Inferior parietal cortex (tissue), 1 donor: ENCODE data around the gene PNPLA7.
"Not testable (repeated sequence)": the region's sequence is repeated elsewhere in the genome, so short reads cannot be mapped to it uniquely, and the experiment has no call there.

Source experiments
- DNase-seq: peaks from one replicate; pipeline ENCODE4 v3.0.0-alpha.2; 2016; ENCODE audit errors: extremely low spot score

The PNPLA7 gene

GRCh38 chr9:137550231-137550621, at the start of gene PNPLA7:
Gene PNPLA7, minus strand, starts transcription at chr9:137550402. Its CDS starts 205 bp downstream, at chr9:137550197.
- DNase-seq: peak; percentile 86

- DNase-seq: no peak
These were observed 48.7 kb upstream of the PNPLA7 start for GRCh38 chr9:137598943-137599342.

GRCh38 chr9:137596577-137596976, 46.4 kb upstream of the PNPLA7 start:
- not testable (repeated sequence) for DNase-seq

- DNase-seq: no peak
These were observed 43.0 kb upstream of the PNPLA7 start for GRCh38 chr9:137593176-137593575.

GRCh38 chr9:137592767-137593166, 42.6 kb upstream of the PNPLA7 start:
- DNase-seq: no peak

- peak; percentile 81 for DNase-seq
These were observed 40.5 kb upstream of the PNPLA7 start, which contains the start of gene ZMYND19 for GRCh38 chr9:137590469-137591383. Gene ZMYND19, minus strand, starts transcription at chr9:137590512. Its CDS starts 249 bp downstream, at chr9:137590263.

GRCh38 chr9:137590123-137590468, 39.9 kb upstream of the PNPLA7 start:
- DNase-seq: no peak

GRCh38 chr9:137589441-137590122, 39.4 kb upstream of the PNPLA7 start:
- DNase-seq: no peak

GRCh38 chr9:137588891-137589290, 38.7 kb upstream of the PNPLA7 start:
- no peak for DNase-seq

- no peak for DNase-seq
These were observed 38.1 kb upstream of the PNPLA7 start for GRCh38 chr9:137588311-137588710.

- DNase-seq: no peak
These were observed 36.7 kb upstream of the PNPLA7 start for GRCh38 chr9:137586854-137587253.

GRCh38 chr9:137583957-137584356, 33.8 kb upstream of the PNPLA7 start:
- no peak for DNase-seq

GRCh38 chr9:137583347-137583746, 33.1 kb upstream of the PNPLA7 start:
- DNase-seq: no peak

- no peak for DNase-seq
These were observed 32.2 kb upstream of the PNPLA7 start for GRCh38 chr9:137582286-137582860.

- no peak for DNase-seq
These were observed 31.4 kb upstream of the PNPLA7 start for GRCh38 chr9:137581361-137582285.

GRCh38 chr9:137580954-137581322, 30.7 kb upstream of the PNPLA7 start:
- DNase-seq: no peak

- no peak for DNase-seq
These were observed 30.2 kb upstream of the PNPLA7 start for GRCh38 chr9:137580209-137580953.

GRCh38 chr9:137579259-137579604, 29.0 kb upstream of the PNPLA7 start:
- DNase-seq: no peak

GRCh38 chr9:137578518-137579258, 28.5 kb upstream of the PNPLA7 start, which contains the start of gene DPH7:
Gene DPH7, minus strand, starts transcription at chr9:137578925. Its CDS starts 148 bp downstream, at chr9:137578777.
- peak; percentile 97 for DNase-seq
